HG03060 (cell line): ENCODE results near the gene SWAP70.

Experiments
- ATAC-seq: cut with Tn5 transposase; IDR thresholded peaks from one replicate; pipeline ENCODE4 v1.9.1; 2021; ENCODE audit warnings: low read depth, moderate number of reproducible peaks; ENCODE audit not compliant: unreplicated experiment

The SWAP70 gene

DNA sequence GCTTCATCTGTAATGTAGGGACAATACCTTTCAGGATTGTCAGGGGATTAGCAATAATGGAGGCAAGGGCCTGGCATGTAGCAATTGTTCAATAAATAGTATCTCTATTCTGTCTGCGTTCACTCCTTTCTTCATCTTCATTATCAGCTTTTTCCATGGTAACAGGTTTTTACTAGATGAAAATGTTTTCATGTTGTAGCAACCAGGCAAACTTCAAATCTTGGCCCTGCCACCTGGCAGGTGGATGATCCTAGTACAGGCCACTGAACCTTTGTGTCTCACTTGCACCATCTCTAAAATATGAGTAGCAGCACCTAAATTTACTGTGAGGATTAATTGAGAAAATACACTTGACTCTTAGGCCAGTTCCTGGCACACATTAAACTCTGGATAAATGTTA, 83.4 kb downstream of the SWAP70 start:
- ATAC-seq = no peak

- no peak for ATAC-seq
Measured at GRCh38 chr11:9747828-9748227, 84.0 kb downstream of the SWAP70 start.

GRCh38 chr11:9748361-9748970, 84.6 kb downstream of the SWAP70 start:
- peak; percentile 35 for ATAC-seq

- no peak for ATAC-seq
Measured at GRCh38 chr11:9750551-9750950, 86.7 kb downstream of the SWAP70 start.

GRCh38 chr11:9752091-9752490, 88.2 kb downstream of the SWAP70 start:
- no peak for ATAC-seq

- ATAC-seq = no peak
Measured at GRCh38 chr11:9753021-9753420, 89.1 kb downstream of the SWAP70 start.

- ATAC-seq = no peak
Measured at GRCh38 chr11:9754010-9754471, 90.2 kb downstream of the SWAP70 start.

GRCh38 chr11:9755561-9756185, 91.8 kb downstream of the SWAP70 start:
- ATAC-seq = no peak

DNA sequence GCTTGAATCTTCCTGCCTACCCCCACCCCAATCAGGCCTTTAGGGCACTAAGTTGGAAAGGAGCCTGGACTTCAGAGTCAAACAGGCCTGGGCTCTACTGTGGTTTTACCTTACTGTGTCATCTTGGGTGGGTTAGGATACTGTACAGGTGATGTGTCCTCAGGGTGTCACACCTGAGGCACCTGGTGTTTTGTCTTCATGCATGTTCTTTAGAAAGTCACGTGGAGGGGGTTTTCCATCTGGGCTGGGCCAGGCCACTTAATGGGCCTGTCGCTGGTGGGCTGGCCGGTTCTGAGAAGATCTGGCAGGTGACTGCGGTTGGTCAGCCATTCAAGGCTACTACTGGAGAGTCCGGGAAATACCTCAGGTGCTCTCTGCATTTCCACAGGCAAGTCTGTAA, 92.6 kb downstream of the SWAP70 start:
- no peak for ATAC-seq

DNA sequence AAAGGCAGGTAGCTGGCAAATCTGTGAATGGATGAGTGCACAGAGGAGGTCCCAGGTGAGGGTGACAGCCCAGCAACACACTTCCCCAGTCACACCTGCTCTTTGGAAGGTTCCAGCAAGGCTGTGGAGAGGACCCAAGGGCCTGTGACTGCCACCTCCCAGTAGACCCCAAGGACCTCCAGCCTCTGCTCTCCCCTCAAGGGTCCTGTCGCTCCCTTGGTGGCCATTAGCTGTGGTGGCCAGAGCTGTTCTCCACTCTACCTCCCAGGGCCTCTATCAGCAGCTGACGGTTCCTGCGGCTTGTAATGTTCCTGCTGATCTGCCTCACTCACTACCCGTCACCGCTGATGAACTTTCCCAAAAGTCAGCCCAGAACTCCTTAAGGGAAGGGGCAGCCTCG, 93.0 kb downstream of the SWAP70 start:
- no peak for ATAC-seq

DNA sequence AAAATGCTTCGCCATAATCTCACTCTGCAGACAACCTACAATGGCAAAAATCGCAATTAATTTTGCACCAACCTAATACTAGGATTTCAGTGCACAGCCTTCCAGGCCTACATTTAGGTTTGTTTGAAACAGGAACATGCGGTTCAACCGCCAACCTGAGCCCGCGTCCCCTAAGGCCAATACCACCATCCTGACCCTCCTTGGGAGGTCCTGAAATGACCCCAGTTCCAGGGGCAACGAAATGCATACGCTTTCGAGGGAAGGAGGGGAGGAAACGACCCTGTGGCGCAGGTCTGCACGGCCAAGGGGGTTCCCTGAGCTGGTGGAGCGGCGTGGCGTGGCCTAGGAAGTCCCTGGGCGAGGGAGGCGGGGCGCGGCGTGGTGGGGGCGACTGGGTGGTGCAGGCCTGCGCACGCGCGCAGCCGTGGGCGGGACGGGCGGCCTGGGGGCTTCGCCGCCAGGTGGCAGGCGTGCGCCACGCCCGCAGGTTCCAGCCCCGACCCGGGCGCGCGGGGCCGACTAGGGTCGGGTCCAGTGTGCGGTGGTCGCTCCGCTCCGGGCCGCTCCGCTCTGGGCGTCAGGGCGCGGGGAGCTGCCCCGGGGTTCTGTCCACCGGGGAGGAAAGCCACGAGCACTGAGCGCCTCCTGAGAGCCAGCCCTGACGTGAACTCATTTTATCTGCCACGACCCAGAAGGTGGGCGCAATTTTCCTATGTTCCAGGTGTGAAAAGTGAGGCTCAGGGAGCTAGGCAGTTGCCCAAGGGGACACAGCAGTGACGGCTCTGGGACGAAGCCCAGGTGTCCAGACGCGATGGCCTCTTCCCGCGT, 94.1 kb downstream of the SWAP70 start:
- no peak for ATAC-seq

- ATAC-seq = peak; percentile 7
Measured at GRCh38 chr11:9758637-9759518, 95.0 kb downstream of the SWAP70 start.

- peak; percentile 69 for ATAC-seq
Measured at GRCh38 chr11:9759519-9760192, 95.8 kb downstream of the SWAP70 start.

- peak; percentile 2 for ATAC-seq
Measured at GRCh38 chr11:9760193-9760575, 96.3 kb downstream of the SWAP70 start.

GRCh38 chr11:9761441-9761945, 97.6 kb downstream of the SWAP70 start:
- ATAC-seq = no peak

DNA sequence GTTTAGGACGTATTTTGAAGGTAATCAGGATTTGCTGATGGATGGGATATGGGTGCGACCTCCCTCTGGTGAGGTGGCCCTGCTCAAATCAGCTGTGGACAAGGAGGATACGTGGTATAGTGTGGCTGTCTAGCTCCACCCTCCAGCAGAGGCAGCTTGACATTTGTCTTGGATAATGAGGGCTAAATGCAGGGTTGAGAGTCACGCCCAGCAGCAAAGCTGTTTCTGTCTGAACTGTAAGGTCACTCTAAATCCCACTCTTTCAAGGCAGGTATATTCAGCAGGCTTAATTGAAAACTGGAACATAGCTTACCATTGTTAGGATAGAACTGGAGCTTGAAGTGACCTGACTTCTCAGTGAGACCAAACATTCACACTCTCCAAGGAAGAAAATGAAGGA, 98.7 kb downstream of the SWAP70 start:
- no peak for ATAC-seq

DNA sequence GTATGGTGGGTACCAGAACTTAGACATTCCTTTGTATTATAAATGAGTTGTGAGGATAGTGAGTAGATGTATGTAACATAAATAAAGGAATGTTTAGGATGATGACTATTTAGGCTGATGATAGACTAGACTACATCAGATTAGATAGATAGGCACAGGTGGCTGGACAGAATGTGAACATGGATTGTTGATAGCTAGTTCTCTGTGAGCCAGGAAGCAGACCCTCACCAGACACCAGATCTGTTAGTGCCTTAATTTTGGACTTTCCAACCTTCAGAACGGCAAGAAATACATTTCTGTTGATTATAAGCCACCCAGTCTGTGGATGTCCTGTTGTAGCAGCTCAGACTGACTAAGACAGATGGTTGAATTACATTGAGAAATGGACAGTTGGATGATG, 99.4 kb downstream of the SWAP70 start:
- no peak for ATAC-seq

GRCh38 chr11:9765320-9766101, 101.6 kb downstream of the SWAP70 start:
- ATAC-seq = no peak

DNA sequence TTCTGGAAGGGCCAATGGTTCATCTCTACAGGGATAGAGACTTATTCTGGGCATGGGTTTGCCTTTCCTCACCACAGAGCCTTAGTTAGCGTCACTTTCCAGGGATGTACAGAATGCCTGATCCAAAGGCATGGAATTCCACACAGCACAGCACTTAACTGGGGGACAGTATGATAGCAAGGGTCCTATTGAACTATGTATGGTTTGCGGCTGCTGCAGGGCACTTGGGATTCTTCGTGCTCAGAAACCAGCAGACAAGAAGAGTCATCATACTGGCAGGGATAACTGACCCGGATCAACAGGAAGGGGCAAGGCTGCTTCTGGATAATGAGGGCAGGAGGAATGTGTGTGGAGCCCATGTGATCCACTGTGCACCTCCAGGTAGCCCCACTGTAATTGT, 105.7 kb downstream of the SWAP70 start:
- no peak for ATAC-seq
